Activated CD4-positive, alpha-beta T cell treated with anti-CD3 and anti-CD28 coated beads for 48 hours (primary cell): ENCODE measurements around the gene NUP210.
"Not testable (repeated sequence)": the region's sequence is repeated elsewhere in the genome, so short reads cannot be mapped to it uniquely, and the experiment has no call there.

Source experiments
- DNase-seq: peaks from one replicate; pipeline ENCODE4 v3.0.0-alpha.2; 2020

Gene NUP210

DNA sequence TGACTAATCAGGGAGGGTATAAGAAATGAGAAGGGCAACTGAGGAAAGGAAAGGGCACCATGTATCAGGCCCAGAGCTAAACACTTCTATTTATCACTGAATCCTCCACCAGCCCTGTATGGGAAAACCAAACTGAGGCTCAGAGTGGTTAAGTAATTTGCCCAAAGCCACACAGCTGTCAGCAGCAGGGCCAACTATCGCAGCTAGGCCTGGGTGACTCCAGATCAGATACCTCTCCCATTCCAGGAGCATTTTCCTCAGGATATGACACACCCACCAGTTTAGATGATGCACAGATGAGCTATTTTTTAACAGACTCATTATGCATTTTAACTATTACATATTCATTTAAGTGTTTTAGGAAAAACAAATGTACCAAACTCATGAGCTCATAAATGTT, 14.5 kb downstream of the NUP210 start:
- no peak for DNase-seq

DNA sequence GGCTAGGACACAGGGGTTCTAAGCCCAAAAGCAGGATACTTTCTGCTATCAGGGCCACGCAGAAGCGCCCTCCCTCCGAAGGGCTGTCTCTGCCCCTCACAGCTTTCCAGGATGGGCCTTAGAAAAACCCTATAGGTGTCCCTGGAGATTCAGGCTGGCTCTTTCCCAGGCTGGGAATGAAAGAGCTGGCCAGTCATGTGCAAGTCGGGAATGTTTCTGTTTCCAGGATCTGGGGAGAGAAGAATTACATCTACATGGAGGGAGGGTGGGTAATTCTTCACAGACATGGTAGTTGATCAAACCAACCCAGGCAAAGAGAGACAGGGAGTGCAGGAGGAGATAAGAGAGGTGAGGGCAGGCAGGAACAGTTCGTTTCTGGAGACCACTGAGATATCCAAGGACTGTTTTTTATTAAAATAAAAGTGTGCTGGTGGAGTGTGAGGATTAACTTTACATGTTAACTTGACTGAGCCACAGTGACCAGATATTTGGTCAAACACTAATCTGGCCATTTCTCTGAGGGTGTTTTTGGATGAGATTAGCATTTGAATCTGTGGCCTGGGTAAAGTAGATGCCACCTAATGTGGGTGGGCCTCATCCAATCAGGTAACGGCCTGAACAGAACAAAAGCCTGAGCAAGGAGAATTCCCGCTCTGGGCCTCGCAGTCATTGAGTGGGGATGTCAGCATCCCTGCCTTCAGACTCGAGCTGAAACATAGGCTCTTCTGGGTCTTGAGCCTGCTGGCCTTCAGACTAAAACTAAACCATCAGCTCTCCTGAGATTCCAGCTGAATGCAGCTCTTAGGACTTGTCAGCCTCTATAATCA, 15.3 kb downstream of the NUP210 start:
- no peak for DNase-seq

GRCh38 chr3:13403847-13404246, 16.3 kb downstream of the NUP210 start:
- no peak for DNase-seq

GRCh38 chr3:13403213-13403819, 16.8 kb downstream of the NUP210 start:
- DNase-seq, result no peak

- DNase-seq, result no peak
These were observed 19.0 kb downstream of the NUP210 start for GRCh38 chr3:13401149-13401548.

GRCh38 chr3:13400114-13400673, 19.9 kb downstream of the NUP210 start:
- no peak for DNase-seq

GRCh38 chr3:13399603-13400002, 20.5 kb downstream of the NUP210 start:
- no peak for DNase-seq

- DNase-seq, result no peak
These were observed 22.8 kb downstream of the NUP210 start for GRCh38 chr3:13397316-13397715.

DNA sequence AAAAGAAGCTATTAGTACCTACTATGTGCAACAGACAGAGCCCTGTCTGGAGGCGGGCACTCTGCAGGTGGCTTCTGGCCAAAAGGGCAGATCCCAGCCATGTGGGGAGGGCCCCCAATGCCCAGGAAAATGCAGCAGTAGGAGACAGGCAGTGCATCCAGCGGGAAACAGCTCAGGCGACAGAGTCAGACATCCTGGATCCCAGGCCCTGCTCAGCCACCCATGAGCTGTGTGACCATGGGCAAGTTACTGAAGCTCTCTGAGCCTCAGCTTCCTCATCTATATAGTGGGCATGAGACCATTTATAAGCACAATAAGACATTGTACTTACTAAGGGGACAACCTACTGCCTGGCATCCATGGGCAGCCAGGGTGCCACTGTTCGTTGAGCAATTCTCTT, 25.8 kb downstream of the NUP210 start:
- DNase-seq, result no peak

DNA sequence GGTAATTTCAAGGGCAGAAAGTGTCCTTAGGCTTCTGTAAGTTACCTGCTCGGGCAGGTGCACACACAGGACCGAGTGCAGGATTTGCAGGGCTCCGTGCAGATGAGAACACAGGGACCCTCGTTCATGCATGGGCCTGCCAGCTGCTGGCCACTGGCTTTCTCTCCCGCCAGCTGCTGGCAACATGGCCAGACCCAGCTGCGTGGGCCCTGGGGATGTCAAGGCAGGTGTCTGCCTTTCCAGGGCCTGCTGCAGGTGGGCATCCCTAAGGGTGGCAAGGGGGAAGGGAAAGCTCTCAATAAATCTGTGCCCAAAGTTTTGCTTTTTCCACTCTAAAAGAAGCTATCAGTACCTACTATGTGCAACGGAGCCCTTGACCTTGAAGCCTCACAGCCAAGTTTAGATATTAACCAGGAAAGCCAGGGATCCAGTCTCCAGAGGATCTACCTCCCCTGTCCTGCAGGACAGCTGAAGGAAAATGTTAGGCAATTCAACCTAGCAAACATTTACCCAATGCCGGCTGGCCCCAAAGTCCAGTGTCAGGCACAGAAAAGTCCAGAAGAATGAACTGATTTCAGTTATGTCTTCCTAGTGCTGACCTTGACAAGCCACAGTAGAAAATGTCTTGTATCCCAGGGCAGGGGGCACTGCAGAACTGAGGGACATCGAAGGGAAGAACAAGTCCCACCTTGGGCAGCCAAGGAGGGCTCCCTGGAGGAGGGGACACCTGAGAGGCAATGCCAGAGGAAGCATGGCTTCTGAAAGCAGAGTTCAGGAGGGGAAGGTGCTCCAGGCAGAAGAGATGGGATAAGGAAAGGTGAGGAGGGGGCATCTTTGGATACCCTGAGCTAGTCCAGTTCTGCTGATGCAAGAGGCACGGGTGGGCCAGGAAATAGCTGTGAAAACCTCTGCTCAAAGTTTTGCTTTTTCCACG, 26.4 kb downstream of the NUP210 start:
- DNase-seq, result no peak

DNA sequence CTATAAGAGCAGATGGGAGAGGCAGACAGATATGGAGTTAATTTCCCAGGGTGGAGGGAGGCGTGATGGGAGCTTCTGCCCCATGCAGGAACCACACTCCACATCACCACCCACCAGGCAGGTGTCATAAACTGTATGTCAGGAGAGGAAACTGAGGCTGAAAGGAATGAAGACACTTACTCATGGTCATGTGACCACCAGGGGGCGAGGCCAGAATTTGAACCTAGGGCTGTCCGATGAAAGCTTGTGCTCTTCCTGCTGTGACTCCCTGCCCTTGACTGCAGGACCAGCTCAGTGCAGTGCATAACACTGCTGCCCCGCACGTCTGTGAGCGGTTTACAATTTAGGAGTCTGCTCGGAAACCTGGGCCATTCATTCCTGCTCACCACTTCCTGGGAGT, 28.8 kb downstream of the NUP210 start:
- peak; percentile 21 for DNase-seq

GRCh38 chr3:13389378-13389777, 30.7 kb downstream of the NUP210 start:
- no peak for DNase-seq

DNA sequence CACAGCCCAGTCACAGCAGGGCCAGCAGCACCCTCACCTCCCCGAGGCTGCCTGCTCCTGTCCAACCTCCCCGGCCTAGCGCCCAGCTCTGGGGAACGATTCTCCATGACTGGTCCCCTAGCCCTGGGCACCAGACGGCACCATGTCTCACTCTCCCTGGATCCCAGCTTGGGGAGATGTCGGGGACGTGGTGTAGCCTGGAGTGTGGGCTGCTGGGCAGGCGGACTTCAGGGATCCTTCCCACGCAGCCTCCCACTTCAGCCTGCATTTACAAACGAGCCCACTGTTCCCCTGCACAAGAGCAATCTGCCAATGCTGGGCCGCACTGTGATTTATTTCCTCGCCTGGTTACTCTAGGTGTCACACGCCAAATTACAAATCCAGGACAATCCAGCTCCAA, 31.3 kb downstream of the NUP210 start:
- no peak for DNase-seq

DNA sequence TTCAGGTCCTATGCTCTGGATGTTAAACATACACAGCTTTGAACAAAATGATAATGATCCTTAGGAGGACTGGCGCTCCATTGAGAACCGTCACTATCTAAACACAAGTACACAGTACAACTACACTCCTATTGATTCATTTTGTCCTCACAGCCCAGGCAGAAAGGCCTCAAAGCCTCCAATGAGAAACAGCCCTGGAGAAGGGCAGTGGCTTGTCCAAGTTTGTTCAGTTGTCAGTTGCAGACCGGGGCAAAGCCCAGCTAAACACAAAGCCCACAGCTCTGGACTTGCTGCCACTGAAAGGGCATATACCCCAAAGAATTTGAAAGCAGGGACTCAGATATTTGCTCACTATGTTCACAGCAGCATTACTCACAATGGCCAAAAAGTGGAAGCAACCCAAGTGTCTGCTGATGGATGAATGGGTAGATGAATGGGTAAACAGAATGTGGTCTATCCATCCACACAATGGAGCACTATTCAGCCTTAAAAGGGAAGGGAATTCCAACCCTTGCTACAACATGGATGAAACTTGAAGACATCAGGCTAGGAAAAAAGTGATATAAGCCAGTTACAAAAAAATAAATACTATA, 34.7 kb downstream of the NUP210 start:
- DNase-seq, result no peak

- DNase-seq, result no peak
These were observed 39.2 kb downstream of the NUP210 start for GRCh38 chr3:13380971-13381370.

GRCh38 chr3:13379201-13379830, 40.8 kb downstream of the NUP210 start:
- DNase-seq, result no peak

DNA sequence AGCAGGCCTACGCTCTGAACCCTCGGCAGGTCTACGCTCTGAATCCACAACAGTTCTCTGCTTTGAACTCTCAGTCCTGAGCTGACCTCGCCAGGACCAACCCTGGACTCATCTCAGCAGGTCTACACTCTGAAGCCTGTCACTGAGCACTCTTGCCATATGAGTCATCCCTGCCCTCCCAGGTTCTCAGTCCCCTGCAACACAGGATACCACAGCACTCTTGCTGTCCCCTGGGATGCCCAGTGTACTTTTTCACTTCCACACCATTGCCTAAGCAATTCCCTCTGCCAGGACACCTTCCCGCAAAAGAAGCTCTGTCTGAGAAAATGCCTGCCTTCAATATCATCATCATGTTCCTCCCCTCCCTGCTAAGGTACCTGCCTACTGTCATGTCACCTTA, 42.0 kb downstream of the NUP210 start:
- no peak for DNase-seq

- DNase-seq, result not testable (repeated sequence)
These were observed 42.4 kb downstream of the NUP210 start for GRCh38 chr3:13377741-13378140.

- no peak for DNase-seq
These were observed 43.1 kb downstream of the NUP210 start for GRCh38 chr3:13377021-13377420.

DNA sequence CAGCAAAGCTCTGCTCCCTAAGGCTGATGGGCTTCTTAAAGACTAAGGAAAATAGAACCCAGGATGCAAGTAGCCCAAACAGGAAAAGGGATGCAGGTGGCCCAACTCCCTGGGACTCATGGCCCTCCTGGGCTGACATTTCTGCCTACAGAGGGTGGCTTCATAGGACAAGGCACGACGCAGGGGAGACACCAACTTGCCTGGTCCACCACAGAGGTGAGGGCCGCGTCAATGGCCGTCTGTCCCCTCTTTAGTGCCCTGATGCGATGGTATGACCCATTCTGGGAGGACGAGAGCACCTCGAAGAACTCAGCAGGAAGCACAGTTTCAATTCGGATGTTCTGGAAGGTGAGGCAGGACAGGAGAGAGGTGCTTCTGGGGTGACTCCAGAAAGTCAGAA, 44.0 kb downstream of the NUP210 start:
- DNase-seq, result no peak

DNA sequence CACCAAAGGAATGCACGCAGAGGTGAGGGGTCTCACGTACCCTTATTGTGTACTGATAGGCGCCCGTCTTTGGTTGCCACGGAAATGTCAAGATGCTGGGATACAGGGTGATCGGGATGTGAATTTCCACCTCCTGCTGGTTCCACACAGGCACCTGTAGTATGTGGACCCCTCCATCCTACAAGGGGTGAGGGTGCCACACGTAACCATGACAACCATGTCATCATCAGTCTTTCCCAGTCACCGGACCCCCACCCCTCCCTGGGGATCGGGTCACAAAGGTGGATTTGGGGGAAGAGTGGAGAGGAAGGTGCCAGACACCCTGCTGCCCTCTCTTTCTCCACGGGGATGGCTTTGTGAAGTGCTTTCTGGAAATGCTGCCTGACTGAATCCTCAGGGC, 44.7 kb downstream of the NUP210 start:
- DNase-seq, result no peak

DNA sequence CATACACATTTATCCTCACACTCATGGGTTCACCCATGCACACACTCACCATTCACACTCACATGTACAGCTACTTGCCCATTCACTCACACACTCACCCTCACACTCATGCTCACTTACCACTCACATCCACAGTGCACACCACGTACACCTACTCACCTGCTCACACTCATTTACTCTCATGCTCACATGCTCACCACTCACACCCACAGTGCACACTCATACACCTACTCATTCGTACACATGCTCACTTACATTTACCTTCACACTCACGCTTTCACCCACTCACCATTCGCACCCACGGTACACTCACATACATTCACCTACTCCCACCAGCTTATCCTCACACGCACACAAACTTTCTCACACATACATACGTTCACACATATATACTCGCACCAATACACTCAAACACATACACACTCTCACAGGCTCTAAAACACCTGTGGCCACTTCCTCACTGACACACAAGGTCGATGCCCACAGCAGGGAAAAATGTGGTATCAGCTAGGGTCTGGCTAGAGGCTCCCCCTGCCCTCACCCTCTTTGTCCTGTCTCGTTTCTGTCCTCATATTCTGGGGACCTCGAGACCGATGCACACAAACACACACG, 46.0 kb downstream of the NUP210 start:
- DNase-seq, result no peak
